GM21360 (cell line): ENCODE data around the gene RFLNA.

Experiments used
- ATAC-seq: cut with Tn5 transposase; IDR thresholded peaks from one replicate; pipeline ENCODE4 v1.9.1; 2021; ENCODE audit warnings: mild to moderate bottlenecking, moderate library complexity; ENCODE audit not compliant: unreplicated experiment

RFLNA gene

GRCh38 chr12:124302807-124303578 lies 8.1 kb downstream of the RFLNA start:
- ATAC-seq, result no peak

GRCh38 chr12:124303579-124304313 lies 8.9 kb downstream of the RFLNA start:
- no peak for ATAC-seq

- no peak for ATAC-seq
Measured at GRCh38 chr12:124304314-124304790, 9.5 kb downstream of the RFLNA start.

GRCh38 chr12:124305136-124305535 lies 10.2 kb downstream of the RFLNA start:
- no peak for ATAC-seq

GRCh38 chr12:124305776-124306685 lies 11.1 kb downstream of the RFLNA start:
- no peak for ATAC-seq

- no peak for ATAC-seq
Measured at GRCh38 chr12:124306686-124307555, 12.0 kb downstream of the RFLNA start.

- no peak for ATAC-seq
Measured at GRCh38 chr12:124307556-124307825, 12.6 kb downstream of the RFLNA start.

- ATAC-seq, result no peak
Measured at GRCh38 chr12:124308741-124309140, 13.8 kb downstream of the RFLNA start.

- ATAC-seq, result no peak
Measured at GRCh38 chr12:124309231-124309630, 14.3 kb downstream of the RFLNA start.

GRCh38 chr12:124309744-124310143 lies 14.9 kb downstream of the RFLNA start:
- no peak for ATAC-seq

GRCh38 chr12:124310178-124310577 lies 15.3 kb downstream of the RFLNA start:
- no peak for ATAC-seq

- no peak for ATAC-seq
Measured at GRCh38 chr12:124310785-124311184, 15.9 kb downstream of the RFLNA start.

GRCh38 chr12:124311292-124312109 lies 16.6 kb downstream of the RFLNA start:
- no peak for ATAC-seq

- ATAC-seq, result no peak
Measured at GRCh38 chr12:124312601-124313000, 17.7 kb downstream of the RFLNA start.

- ATAC-seq, result no peak
Measured at GRCh38 chr12:124314207-124314606, 19.3 kb downstream of the RFLNA start.

- no peak for ATAC-seq
Measured at GRCh38 chr12:124314766-124315165, 19.9 kb downstream of the RFLNA start.

GRCh38 chr12:124315372-124316044 lies 20.6 kb downstream of the RFLNA start:
- ATAC-seq, result no peak

GRCh38 chr12:124316257-124316900 lies 21.5 kb downstream of the RFLNA start:
- ATAC-seq, result no peak

GRCh38 chr12:124317400-124317799 lies 22.5 kb downstream of the RFLNA start:
- no peak for ATAC-seq
